Progenitor cell of endocrine pancreas (in vitro differentiated cells): ENCODE measurements around the gene BPIFB3. TPM values are rescaled to one million over a fixed set of nuclear protein-coding genes. Genes with fewer than 3 reads are reported as not detected.

Experiments
- DNase-seq: peaks from one replicate; pipeline ENCODE4 v3.0.0; 2021; ENCODE audit warnings: low spot score; ENCODE audit not compliant: unreplicated experiment
- H3K27ac Mint-ChIP-seq: 2 replicates; pipeline ENCODE4 v1.8.0; 2021; ENCODE audit warnings: mild to moderate bottlenecking, moderate library complexity, mixed read lengths
- H3K27me3 Mint-ChIP-seq: 2 replicates; pipeline ENCODE4 v1.8.0; 2021; ENCODE audit warnings: mixed read lengths
- H3K36me3 Mint-ChIP-seq: 2 replicates; pipeline ENCODE4 v1.8.0; 2022; ENCODE audit warnings: mixed read lengths; ENCODE audit not compliant: insufficient read depth
- H3K4me1 Mint-ChIP-seq: 2 replicates; pipeline ENCODE4 v1.8.0; 2021; ENCODE audit warnings: low read depth, mixed read lengths
- H3K4me3 Mint-ChIP-seq: 2 replicates; pipeline ENCODE4 v1.8.0; 2021; ENCODE audit warnings: low read depth, mild to moderate bottlenecking, moderate library complexity, mixed read lengths
- H3K9me3 Mint-ChIP-seq: 2 replicates; pipeline ENCODE4 v1.8.0; 2021; ENCODE audit warnings: low read depth, mixed read lengths
- total RNA-seq: library from RNA; stranded (reverse); gene quantifications from 2 replicates; pipeline ENCODE4 v1.2.1, GENCODE V29; 2021
- TF ChIP-seq, protein P1 (sequence below): fragments of 200-600 bp; sonication (generic); IDR thresholded peaks from one replicate; pipeline ENCODE4 v1.5.0; 2021; ENCODE audit warnings: antibody characterized with exemption, mild to moderate bottlenecking; ENCODE audit not compliant: unreplicated experiment

BPIFB3 gene
- total RNA-seq, 1 donor from 2014 or later = not detected

- peaks cover 47% of the 10 kb centered on the region for H3K27me3 Mint-ChIP-seq
- H3K9me3 Mint-ChIP-seq = no peaks in the 10 kb centered on the region
- no peaks in the 10 kb centered on the region for H3K36me3 Mint-ChIP-seq
- H3K4me3 Mint-ChIP-seq = no peak overlapping the region
- H3K27ac Mint-ChIP-seq = no peak overlapping the region
- H3K4me1 Mint-ChIP-seq = no peaks in the 10 kb centered on the region
- no peak for DNase-seq
- TF ChIP-seq, protein P1, sequence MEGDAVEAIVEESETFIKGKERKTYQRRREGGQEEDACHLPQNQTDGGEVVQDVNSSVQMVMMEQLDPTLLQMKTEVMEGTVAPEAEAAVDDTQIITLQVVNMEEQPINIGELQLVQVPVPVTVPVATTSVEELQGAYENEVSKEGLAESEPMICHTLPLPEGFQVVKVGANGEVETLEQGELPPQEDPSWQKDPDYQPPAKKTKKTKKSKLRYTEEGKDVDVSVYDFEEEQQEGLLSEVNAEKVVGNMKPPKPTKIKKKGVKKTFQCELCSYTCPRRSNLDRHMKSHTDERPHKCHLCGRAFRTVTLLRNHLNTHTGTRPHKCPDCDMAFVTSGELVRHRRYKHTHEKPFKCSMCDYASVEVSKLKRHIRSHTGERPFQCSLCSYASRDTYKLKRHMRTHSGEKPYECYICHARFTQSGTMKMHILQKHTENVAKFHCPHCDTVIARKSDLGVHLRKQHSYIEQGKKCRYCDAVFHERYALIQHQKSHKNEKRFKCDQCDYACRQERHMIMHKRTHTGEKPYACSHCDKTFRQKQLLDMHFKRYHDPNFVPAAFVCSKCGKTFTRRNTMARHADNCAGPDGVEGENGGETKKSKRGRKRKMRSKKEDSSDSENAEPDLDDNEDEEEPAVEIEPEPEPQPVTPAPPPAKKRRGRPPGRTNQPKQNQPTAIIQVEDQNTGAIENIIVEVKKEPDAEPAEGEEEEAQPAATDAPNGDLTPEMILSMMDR = no peak
These were observed 38.6 kb upstream of the BPIFB3 start for GRCh38 chr20:33015114-33015484.

DNA sequence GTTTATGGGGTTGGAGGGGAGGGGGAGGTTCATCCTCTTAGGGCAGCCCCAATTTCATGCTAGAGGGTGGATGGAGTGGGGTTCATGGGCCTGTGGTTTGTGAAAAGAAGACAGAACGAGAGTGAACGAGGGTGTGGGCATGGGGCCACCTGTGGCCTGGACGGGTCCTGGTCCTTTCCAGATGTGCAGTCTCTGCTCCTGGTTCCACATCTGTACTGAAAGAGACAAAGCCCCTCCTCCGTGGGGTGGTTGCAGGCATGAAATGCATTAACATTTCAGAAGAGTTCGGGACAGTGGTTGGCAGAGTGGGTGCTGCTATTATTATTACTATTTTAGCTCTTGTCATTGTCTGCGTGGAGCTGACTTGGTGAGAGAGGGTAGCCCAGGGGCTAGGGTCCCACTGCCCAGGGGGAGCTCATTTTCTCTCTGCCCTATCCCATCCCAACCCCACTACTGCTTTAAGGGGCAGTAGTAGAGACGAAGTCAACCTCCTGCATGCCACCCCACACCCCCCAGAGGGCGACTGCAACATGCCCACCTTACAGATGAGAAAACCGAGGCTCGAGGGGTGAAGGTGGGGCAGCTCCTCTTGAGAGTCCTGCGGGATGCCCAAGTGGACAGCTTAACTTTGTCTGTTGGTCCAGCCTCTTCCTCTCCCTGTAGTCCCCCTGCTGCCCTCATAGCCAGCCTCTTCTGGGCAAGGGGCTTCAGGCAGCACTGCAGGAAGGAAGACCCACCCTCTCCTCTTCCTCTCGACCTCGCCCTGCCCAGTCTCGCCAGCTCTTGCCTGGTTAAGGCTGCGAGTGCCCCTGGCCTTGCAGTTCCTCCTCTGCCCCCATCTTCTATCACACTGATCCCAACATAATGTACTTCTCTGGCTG lies 37.8 kb upstream of the BPIFB3 start:
- TF ChIP-seq, protein P1 = no peak
- H3K4me3 Mint-ChIP-seq = no peak overlapping the region
- no peaks in the 10 kb centered on the region for H3K4me1 Mint-ChIP-seq
- H3K27ac Mint-ChIP-seq = no peak overlapping the region
- no peaks in the 10 kb centered on the region for H3K9me3 Mint-ChIP-seq
- H3K36me3 Mint-ChIP-seq = no peaks in the 10 kb centered on the region
- H3K27me3 Mint-ChIP-seq = peaks cover 47% of the 10 kb centered on the region
- DNase-seq = no peak

- Mint-ChIP-seq H3K4me1 (no peaks in the 10 kb centered on the region), H3K4me3 (no peak overlapping the region), H3K27ac (no peak overlapping the region), H3K27me3 (peaks cover 44% of the 10 kb centered on the region), H3K9me3 (no peaks in the 10 kb centered on the region), H3K36me3 (no peaks in the 10 kb centered on the region)
- TF ChIP-seq, protein P1 = no peak
- no peak for DNase-seq
These were observed 37.1 kb upstream of the BPIFB3 start for GRCh38 chr20:33016581-33017109.

DNA sequence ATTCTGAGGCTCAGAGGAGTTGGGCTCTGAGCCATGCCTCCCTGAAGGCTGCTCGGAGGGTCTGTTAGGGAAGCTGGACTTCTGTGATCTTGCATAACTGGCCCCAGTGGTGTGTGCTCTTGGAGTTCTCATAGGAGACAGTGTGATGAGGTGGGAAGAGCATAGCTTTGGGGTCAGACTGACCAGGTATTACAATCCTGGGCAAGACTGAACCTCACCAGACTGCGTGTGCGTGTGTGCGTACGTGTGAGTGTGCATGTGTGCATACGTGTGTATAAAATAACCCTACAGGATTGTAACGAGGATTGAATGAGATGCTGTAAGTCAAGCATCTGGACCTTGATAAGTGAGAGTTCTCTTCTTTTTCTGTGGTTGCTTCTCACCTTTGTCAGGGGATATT lies 36.2 kb upstream of the BPIFB3 start:
- Mint-ChIP-seq H3K4me3 (no peak overlapping the region), H3K27me3 (peaks cover 37% of the 10 kb centered on the region), H3K9me3 (no peaks in the 10 kb centered on the region), H3K4me1 (no peaks in the 10 kb centered on the region), H3K27ac (no peak overlapping the region), H3K36me3 (no peaks in the 10 kb centered on the region)
- DNase-seq = no peak
- TF ChIP-seq, protein P1 = no peak

GRCh38 chr20:33018169-33018931 lies 35.4 kb upstream of the BPIFB3 start:
- H3K27ac Mint-ChIP-seq = no peak overlapping the region
- H3K4me1 Mint-ChIP-seq = no peaks in the 10 kb centered on the region
- TF ChIP-seq, protein P1 = no peak
- H3K9me3 Mint-ChIP-seq = no peaks in the 10 kb centered on the region
- H3K27me3 Mint-ChIP-seq = peaks cover 35% of the 10 kb centered on the region
- H3K4me3 Mint-ChIP-seq = no peak overlapping the region
- no peaks in the 10 kb centered on the region for H3K36me3 Mint-ChIP-seq
- no peak for DNase-seq
